GM18511 (cell line): ENCODE measurements around the gene AGR2.
"Not testable (repeated sequence)": the region's sequence is repeated elsewhere in the genome, so short reads cannot be mapped to it uniquely, and the experiment has no call there.

Experiments
- ATAC-seq: cut with Tn5 transposase; IDR thresholded peaks from one replicate; pipeline ENCODE4 v1.9.1; 2021; ENCODE audit warnings: mild to moderate bottlenecking, moderate library complexity; ENCODE audit not compliant: unreplicated experiment

AGR2 gene

DNA sequence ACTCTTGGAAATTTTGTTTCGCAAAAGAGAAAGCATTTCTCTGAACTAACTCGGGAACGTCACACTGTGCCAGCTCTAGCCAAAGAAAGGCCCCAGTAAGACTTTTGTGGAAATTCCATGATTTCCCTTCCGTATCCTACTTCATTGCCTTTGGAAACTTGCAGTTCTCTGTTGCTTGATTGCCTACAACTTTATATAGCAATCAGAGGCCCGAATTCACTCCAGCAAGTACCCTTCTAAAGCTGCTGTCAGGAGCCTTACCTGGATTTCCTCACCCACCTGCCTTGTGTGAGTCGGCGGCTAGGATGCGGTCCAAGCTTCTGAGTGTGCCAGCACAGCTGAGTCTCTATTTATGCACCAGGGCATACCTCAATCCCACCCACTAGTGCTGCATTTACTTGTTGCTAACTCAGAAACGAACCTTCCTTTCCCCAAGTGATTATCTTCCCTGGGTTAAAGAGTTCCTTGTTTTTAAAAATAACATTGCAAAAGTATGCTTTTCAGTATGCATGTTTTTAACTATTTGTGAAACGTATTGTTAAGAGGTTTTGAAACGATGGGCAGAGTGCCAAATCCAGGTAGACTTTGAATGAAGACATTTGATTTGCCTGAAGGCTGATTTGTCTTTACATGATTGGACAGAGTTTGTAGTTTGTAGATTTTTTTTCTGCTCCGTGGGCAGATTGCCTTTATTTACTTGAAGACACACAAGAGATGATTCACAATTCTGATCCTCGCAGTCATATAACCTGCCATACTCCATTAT, at the start of gene AGR2:
AGR2 (minus strand) TSS at position 326 of the 766 bp plus-strand sequence. CDS start 3,203 bp downstream, outside the sequence.
- ATAC-seq, result no peak

DNA sequence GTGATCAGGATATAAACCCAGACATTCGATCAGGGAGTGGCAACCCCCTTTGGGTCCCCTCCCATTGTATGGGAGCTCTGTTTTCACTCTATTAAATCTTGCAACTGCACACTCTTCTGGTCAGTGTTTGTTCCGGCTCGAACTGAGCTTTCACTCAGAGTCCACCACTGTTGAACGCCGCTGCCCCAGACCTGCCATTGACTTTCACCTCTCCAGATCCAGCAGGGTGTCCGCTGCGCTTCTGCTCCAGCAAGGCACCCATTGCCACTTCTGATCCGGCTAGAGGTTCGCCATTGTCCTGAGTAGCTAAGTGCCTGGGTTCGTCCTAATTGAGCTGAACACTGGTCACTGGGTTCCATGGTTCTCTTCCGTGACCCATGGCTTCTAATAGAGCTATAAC, 48.4 kb upstream of the AGR2 start:
- not testable (repeated sequence) for ATAC-seq

DNA sequence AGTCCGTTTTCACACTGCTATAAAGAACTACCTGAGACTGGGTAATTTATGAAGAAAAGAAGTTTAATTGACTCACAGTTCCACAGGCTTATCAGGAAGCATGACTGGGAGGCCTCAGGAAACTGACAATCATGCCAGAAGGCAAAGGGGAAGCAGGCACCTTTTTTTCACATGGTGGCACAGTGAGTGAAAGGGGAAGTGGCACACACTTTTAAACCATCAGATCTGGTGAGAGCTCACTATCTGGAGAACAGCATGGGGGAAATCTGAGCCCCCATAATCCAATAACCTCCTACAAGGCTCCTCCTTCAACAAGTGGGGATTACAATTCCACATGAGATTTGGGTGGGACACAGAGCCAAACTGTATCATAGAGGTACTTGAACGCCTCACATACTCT, 47.0 kb upstream of the AGR2 start:
- ATAC-seq, result no peak

DNA sequence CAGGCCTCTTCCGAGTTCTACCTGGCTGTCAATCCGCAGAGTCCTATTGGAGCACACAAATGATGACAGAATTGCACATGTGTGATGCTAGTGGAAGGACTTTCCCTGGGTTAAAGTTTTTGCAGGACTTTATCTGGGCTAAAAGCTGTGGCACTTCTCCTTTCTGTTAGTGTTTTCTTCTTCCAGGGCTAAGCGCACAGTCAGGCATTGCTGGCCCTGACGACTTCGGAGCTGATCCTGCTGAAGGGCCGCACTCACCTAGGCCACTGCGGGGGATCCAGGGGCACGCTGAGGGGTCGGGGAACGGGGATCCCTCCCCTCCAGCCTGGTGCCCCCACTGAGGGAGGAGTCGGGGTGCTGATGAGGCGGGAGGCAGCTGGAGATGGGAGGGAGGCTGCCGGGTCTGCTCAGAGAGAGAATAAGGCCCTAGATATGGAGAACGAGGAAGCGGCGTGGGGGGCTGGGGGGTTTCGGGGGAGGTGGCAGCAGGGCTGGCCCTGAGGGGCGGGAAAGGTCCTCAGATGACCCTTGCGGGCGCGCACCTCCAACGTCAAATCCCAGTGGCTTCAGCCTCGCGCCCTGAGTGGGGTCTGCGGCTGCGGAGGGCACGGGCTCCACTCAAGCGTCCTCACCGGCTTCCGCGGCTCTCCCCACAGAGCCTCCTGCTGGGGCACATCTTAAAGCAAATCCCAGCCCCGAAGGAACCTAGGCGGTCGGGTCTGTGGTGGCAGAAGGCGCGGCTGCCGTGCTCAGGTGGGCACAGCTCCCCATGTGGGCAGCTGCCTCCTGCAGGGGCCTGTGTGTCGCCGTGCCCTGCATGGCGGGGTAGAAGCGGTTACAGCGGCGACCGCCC, 46.0 kb upstream of the AGR2 start:
- no peak for ATAC-seq

DNA sequence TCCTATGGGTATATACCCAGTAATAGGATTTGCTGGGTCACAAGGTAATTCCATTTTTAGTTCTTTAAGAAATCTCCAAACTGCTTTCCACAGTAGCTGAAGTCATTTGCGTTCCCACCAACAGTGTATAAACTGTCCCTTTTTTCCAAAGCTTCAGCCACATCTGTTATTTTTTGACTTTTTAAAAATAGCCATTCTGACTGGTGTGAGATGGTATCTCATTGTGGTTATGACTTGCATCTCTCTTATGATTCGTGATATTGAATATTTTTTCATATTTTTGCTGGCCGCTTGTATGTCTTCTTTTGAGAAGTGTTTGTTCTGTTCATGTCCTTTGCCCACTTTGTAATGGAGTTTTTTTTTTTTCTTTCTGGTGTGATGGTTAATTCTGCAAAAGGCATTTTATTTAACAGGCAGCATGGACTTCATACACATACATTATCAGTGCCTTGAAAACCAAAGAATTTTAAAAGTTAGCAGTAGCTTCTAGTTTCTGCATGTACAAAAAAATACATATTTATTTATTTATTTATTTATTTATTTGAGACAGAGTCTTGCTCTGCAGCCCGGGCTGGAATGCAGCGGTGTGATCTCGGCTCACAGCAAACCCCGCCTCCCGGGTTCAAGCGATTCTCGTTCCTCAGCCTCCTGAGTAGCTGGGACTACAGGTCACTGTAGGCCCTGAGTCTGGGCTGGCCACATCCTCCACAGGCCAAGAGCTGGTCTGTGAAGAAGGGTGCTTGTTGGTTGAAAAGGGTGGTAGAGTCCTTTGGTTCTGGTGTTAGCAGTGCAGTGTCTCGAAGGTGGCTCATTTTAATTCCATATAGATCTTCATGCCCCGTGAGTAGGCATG, 44.7 kb upstream of the AGR2 start:
- ATAC-seq, result no peak

DNA sequence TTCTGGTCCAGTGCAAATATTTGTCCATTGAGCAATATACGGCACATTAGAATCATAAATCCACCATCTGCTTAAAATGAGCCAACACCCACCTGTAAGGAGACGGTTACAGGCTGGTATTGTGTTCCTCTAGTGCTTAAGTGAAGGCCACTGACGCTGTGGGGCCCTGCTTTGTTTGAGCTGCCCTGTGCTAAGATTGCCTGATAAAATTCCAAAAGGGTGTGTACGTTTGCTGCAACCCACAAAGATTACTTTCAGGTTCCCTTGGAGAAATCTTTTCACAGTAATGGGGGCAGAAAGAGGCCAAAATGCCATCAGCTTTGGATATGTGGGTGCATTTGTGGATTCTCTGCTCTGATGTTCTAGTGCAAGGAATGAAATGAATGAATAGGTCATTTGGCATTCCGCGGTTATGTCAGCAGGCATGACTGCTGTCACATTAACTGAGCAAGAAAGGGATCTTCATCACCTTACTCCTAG, 42.6 kb upstream of the AGR2 start:
- no peak for ATAC-seq

DNA sequence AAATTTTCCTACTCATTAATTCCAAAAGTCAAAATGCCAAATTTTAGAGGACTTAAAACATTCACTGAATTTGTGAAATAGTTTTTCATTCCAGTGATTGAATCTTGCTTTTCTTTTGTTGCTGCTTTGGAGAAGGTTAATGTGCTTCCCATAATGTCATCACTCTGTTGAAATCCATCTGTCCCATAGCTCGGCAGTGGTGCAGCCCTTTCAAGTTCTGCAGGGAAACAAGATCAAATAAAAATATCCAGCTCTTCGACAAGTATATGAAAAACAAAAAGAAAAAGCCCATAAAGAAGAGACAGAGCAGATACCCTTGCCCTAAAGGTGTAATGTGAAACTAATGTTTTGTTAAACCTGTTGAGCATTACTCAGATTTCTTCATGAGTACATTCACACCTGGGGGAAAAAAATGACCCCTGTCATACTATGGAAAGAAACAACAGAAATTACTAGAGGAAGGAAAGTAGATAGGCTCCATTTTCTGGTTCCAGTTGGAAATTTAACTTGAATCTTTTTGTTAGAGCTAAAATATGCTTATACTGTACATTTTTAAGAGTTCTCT, 41.9 kb upstream of the AGR2 start:
- ATAC-seq, result no peak

DNA sequence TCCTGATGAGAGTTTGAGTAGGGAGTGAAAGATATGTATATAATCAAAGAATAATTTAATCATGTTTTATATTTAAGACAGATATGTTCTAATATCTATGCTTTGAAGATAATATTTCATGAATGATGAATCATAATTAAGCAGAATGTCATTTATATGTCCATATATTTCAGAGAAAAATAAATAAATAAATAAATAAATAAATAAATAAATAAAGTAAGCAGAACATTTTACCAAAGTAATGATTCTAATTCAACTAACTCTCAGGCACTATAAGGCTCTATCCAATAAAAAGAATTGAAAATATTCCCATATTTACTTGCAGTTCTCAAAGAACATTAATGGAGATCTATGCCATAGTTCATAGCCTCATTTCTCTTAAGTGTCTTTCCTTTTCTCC, 40.9 kb upstream of the AGR2 start:
- no peak for ATAC-seq

DNA sequence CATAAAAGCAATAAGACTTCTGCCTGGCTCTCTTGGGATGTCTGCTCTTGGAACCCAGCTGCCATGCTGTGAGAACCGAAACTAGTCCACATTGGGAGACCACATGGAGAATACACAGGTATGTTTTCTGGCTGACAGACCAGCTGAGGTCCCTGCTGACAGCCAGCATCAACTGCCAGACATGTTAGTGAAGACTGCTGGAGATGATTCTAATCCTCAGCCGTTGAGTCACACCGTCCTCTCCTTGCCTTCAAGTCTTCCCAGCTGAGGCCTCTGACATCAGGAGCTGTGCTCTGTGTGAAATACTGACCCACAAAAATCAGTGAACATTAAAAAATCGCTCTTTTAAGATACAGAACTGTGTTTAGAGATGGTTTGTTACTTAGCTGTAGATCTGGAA, 36.9 kb upstream of the AGR2 start:
- no peak for ATAC-seq

DNA sequence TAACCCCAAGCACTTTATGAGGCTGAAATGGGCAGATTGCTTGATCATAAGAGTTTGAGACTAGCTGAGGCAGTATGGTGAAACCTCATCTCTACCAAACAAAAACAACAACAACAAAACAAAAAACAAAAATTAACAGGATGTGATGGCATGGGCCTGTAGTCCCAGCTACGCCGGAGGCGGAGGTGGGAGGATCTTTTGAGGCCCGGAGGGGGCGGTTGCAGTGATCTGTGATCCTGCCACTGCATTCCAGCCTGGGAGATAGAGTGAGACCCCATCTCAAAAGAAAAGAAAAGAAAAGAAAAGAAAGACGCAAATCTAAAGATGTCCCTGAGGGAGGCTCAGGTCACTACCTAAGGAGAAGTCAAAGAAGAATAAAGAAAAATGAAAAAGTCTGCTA, 35.3 kb upstream of the AGR2 start:
- ATAC-seq, result no peak

DNA sequence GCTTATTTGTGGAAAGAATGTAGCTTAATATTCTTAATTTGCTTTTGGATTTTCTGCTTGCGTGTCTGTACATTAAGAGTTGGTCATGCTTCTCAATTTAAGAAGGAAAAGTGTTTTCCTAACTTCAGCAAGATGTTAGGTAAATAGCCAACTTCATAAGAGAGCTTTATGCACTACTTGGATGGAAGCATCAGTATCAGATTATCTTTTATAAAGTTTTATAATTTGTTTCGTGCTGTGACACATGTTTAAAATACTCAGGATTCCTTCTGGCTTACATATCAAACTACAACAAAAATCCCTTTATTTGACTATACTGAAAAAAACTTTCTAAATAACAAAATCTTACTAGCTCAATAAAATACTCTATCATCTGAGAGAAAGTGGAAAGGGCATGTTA, 34.8 kb upstream of the AGR2 start:
- no peak for ATAC-seq

DNA sequence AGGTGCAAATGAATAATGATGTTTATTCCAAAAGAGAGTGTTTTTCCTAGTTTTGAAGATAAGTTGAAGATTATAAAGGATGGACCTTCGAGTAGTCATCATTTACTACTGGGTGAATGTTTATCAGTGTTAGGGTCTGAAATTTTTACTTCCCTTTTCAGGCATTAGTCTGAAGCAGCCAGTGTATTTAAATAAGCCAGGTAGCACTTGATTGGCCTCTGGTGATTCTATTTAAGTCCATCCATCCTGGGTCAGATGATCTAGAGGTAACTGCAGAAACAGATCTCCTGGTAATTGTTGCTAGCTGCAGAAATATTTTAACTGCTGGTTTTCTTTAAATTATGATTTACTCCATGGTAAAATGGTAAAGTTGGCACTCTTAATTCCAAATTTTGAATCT, 34.1 kb upstream of the AGR2 start:
- ATAC-seq, result no peak

DNA sequence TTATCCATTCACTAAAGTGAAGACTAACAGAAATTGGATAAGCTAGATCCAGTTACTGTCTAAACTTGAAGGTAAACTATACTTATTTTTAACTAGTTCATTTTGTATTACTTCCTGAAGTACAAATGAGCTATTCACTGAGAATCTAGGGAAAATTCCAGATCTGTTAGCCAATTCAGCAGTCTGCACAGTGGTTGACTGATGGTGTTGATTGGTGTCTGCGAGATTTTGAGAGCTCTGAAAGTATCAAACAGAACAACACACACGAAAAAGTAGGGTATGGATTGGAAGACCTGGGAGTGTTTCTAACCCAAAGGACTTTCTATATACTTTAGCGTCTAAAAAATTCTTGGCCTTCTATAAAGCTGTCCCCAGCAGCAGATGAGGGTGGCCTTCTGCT, 33.6 kb upstream of the AGR2 start:
- ATAC-seq, result no peak

DNA sequence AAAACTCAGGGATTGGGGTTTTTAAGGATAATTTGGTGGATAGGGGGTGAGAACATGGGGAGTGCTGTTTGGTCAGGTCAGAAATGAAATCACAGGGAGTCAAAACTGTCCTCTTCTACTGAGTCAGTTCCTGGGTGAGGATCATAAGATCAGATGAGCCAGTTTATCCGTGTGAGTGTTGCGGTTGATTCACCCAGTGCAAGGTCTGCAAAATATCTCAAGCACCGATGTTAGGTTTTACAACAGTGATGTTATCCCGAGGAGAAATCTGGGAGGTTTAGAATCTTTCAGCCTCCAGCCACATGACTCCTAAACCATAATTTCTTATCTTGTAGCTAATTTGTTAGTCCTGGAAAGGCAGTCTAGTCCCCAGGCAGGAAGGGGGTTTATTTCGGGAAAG, 31.7 kb upstream of the AGR2 start:
- no peak for ATAC-seq

DNA sequence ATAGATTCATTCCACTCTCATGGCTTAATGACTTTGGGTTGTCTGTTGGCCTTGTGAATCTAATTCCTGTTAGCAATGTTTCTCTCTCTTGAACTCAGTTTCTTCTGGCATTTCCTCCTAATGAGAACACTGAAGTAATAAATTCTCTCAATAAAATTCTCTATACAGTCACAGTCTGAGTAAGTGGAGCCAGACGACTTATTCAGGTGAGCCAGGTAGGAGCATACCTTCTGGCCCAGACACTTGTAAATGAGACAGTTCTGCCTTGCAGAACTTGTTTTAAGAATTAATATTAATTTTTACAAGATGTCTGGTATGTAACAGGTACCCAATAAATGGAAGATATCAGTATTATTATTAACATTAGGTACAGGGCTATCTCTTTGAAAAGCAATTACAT, 28.6 kb upstream of the AGR2 start:
- no peak for ATAC-seq

DNA sequence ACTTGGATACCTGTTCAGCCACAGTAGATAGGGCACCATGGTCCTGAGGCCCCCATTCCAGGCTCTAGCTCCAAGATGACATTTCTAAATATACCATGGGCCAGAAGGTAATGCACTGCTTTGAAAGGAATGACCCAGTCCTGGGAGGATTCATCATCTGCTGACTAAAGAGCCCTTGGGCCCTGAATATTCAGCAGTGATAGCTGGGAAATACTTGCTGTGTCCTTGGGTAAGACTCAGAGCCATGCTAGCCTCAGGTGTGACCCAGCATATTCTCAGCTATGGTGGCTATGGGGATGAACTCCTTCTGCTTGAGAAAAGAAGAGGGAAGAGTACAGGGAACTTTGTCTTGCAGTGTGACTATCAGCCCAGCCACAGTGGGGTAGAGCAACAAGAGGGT, 21.3 kb upstream of the AGR2 start:
- ATAC-seq, result no peak

DNA sequence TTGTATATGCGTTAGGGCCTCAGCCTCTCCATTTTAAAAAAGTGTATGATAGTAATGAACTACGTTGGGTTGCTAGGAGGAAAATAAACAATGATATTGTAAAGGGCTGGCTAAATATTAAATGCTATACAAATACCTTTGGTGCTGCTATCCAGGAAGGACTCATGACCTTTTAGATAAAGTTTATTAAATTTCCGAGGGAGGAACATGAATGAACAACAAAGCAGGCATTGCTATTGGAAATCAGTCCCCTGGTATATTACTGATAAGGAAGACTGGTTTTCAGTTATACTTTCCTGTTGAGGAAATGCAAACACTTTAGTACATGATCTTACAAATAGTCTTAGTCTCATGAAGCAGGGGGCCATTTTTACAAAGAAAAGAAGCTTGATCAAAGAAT, 17.2 kb upstream of the AGR2 start:
- no peak for ATAC-seq

DNA sequence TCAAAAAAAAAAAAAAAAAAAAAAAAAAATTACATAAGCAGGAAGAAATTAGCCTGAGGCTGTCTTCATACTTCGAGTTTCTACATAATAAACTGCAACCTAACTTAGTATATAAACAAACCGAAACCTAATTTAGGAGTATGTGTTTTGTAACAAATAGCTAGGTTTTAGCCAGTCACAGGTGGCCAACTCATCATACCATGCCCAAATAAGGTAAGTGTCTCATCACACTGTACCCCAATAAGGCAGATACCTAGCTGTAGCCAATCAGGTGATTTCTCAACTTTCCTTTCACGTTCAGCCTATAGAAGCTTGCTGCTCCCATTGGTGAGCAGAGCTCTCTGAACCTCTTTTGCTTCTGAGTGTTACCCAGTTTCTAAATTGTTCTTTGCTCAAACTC, 13.9 kb upstream of the AGR2 start:
- ATAC-seq, result no peak

DNA sequence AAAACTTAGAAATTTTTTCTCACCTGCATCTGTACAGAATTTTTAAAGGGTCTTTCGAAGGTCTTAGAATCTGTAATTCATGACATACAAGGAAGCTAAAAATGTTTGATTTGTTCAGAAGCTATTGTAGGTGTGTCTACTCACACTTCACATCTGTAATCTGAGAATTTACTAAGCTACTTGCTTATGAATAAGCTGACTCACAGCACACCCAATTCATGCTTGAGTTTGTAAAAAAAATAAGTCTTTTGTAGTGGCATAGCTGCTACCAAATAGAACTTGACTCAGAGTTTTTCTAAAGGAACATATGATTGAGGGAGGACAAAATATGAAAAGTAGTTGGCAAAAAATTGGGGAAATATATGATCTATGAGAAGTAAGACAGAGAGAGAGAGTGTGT, 12.7 kb upstream of the AGR2 start:
- ATAC-seq, result no peak

DNA sequence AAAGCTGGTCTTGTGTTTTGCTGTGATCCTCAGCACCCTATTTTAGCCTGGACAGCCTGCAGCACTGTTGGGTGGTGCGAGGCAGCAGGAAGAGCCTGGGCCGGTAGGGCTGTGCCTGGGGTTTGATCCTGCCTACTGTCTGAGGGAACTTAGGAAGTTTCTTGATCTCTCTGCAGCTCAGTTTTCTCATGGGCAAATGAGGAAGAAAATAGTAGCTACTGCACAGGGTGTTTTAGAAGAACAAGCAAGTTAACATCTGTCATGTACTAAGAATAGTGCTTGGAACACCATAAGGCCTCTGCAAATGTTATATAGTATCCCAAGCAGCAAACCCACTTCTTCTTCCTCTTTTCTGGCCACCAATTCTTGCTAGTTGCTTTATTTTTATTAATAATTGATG, 12.0 kb upstream of the AGR2 start:
- ATAC-seq, result no peak

DNA sequence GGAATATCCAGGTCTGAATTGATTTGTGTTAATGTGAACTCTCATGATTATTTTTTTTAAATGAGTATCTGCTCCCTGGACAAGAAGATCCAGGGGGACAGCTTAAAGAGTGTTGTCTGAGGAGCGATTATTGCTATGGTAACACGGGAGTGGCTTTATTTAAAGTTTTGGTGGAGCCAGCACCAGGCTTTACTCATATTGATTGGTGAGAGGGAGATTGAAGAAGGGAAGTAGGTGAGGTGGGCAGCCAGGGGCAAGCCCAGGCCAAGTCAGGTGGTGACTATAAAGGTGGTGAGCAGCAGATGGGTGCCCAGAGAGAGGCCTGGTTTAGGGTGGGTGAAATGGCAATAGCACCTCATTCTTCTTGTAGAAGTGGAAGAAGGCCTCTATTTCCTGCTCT, 10.2 kb upstream of the AGR2 start:
- ATAC-seq, result no peak
